Gastrocnemius medialis (tissue), 4 donors: ENCODE results near the gene SYDE2. TPM values are rescaled to one million over a fixed set of nuclear protein-coding genes. Genes with fewer than 3 reads are reported as not detected.
A peak's percentile ranks its signal among the peaks of the same experiment; 100 is the strongest.
"Not testable (repeated sequence)": the region's sequence is repeated elsewhere in the genome, so short reads cannot be mapped to it uniquely, and the experiment has no call there.

Experiments used
- ATAC-seq, 2 donors: fragments of 150-250 bp; one replicate each; pipeline ENCODE4 v1.9.1; 2016
- DNase-seq, 2 donors: peaks; one replicate each; pipeline ENCODE4 v3.0.0-alpha.2; 2019
- H3K27ac ChIP-seq, 4 donors: fragments of 200-600 bp; sonication (generic); 1 replicate in 1 of 4; 2 replicates in 3 of 4; pipeline ENCODE4 v1.5.1; 2016 to 2018; ENCODE audit warnings: mild to moderate bottlenecking in 2 of 4, moderate library complexity in 1 of 4
- H3K27me3 ChIP-seq, 3 donors: fragments of 200-600 bp; sonication (generic) in 2 of 3; 1 replicate in 1 of 3; 2 replicates in 2 of 3; pipeline versions ENCODE4 v1.5.1 to v1.6.0; 2016 to 2019; ENCODE audit warnings: mild to moderate bottlenecking in 1 of 3, moderate library complexity in 1 of 3
- H3K36me3 ChIP-seq, 2 donors: fragments of 200-600 bp; sonication (generic) in 1 of 2; one replicate each; pipeline ENCODE4 v1.5.1; 2017 to 2018
- H3K4me1 ChIP-seq, 2 donors: fragments of 200-600 bp; sonication (generic) in 1 of 2; one replicate each; pipeline ENCODE4 v1.5.1; 2016 to 2017; ENCODE audit warnings: mild to moderate bottlenecking in 2 of 2
- H3K4me3 ChIP-seq, 4 donors: fragments of 200-600 bp; sonication (generic) in 3 of 4; 1 replicate in 1 of 4; 2 replicates in 3 of 4; pipeline ENCODE4 v1.5.1; 2016 to 2019; ENCODE audit warnings: mild to moderate bottlenecking in 2 of 4
- H3K9me3 ChIP-seq, 3 donors: fragments of 200-600 bp; sonication (generic) in 2 of 3; 1 replicate in 1 of 3; 2 replicates in 2 of 3; pipeline ENCODE4 v1.5.1; 2016 to 2019
- CTCF ChIP-seq, 5 experiments: fragments of 450-650 bp in 3 of 5; fragments of 200-600 bp in 2 of 5; sonication (generic) in 2 of 5; IDR thresholded peaks in 4 of 5; conservative IDR thresholded peaks in 1 of 5; 1 replicate in 4 of 5; 2 replicates in 1 of 5; pipeline ENCODE4 v1.5.1; 2016 to 2019; ENCODE audit warnings: antibody characterized with exemption in 5 of 5, mild to moderate bottlenecking in 3 of 5, moderate library complexity in 3 of 5
- POLR2A ChIP-seq, 2 donors: fragments of 450-650 bp; IDR thresholded peaks; one replicate each; pipeline ENCODE4 v1.6.1; 2017; ENCODE audit warnings: antibody characterized with exemption in 2 of 2, mild to moderate bottlenecking in 2 of 2, moderate library complexity in 2 of 2
- in situ Hi-C, 4 donors: fragments of 200-750 bp; cut with MboI; loops; one replicate each; pipeline versions ENCODE4 v1.15.0 to v1.8.0; 2017; ENCODE audit warnings: low sequenced_read_pairs in 4 of 4
- intact Hi-C: fragments of 100-400 bp; cut with DNase I; formaldehyde crosslinking; loops from one replicate; pipeline ENCODE4 v1.15.1; 2023; ENCODE audit warnings: low total_unique reads
- total RNA-seq, 4 donors: library from RNA; depleted of rRNA; stranded (reverse); fragments of >200 nt; gene quantifications; one replicate each; pipeline versions ENCODE4 v1.1.0 to v1.2.3, GENCODE V29; 2016

Gene SYDE2
- total RNA-seq: 1 to 10 TPM; 3.8 to 7.2 (median 4.9) TPM

- TF ChIP-seq POLR2A (IDR thresholded peaks at IDR 0.05): peak; percentile 41 to 60
- no peak for TF ChIP-seq CTCF (IDR thresholded peaks at IDR 0.05 in 4 of 5, conservative IDR thresholded peaks at IDR 0.05 in 1 of 5)
- Histone ChIP-seq H3K4me1 (peaks cover 11 to 17% of the 10 kb centered on the region in 2 donors), H3K4me3 (peak within 1 kb of the TSS; percentile 76 to 96 (median 78)), H3K27ac (peak within 1 kb of the TSS; percentile 86 to 95 (median 94)), H3K36me3 (no peaks in the 10 kb centered on the region), H3K27me3 (no peaks in the 10 kb centered on the region), H3K9me3 (no peaks in the 10 kb centered on the region)
- peak; percentile 38 to 60 for DNase-seq
- in situ Hi-C loops: no loop called here
- intact Hi-C loops: loop anchor here (2.0 to 5.0 kb wide), 4 partner anchors 28 to 380 kb away; partner anchors contain the start of genes BCL10, C1orf52 and CCN1
- peak; percentile 77 to 79 for ATAC-seq
These were observed at the start of gene SYDE2 for GRCh38 chr1:85200463-85201339. Gene SYDE2, minus strand, starts transcription at chr1:85201016. Its CDS starts 20 bp downstream, at chr1:85200996.

- in situ Hi-C loops, intact Hi-C loops, DNase-seq, ATAC-seq, H3K9me3 ChIP-seq, H3K27ac ChIP-seq, H3K4me1 ChIP-seq, H3K27me3 ChIP-seq, H3K4me3 ChIP-seq: not testable (repeated sequence)
- peaks cover 0 to 11% of the 10 kb centered on the region in 2 donors for H3K36me3 ChIP-seq
These were observed 48.2 kb upstream of the SYDE2 start for GRCh38 chr1:85249042-85249441.

GRCh38 chr1:85245891-85246290 is 45.1 kb upstream of the SYDE2 start:
- Histone ChIP-seq H3K27ac (no peak overlapping the region), H3K9me3 (no peaks in the 10 kb centered on the region), H3K4me1 (peaks cover 9 to 12% of the 10 kb centered on the region in 2 donors), H3K27me3 (no peaks in the 10 kb centered on the region), H3K36me3 (no peaks in the 10 kb centered on the region), H3K4me3 (no peak overlapping the region)
- DNase-seq: no peak
- in situ Hi-C loops (no loop called here), intact Hi-C loops (no loop called here)
- no peak for ATAC-seq
- TF ChIP-seq CTCF (IDR thresholded peaks at IDR 0.05 in 4 of 5, conservative IDR thresholded peaks at IDR 0.05 in 1 of 5): no peak
- TF ChIP-seq POLR2A (IDR thresholded peaks at IDR 0.05): no peak

GRCh38 chr1:85245456-85245855 is 44.6 kb upstream of the SYDE2 start:
- intact Hi-C loops (no loop called here), in situ Hi-C loops (no loop called here)
- TF ChIP-seq POLR2A (IDR thresholded peaks at IDR 0.05) (no peak), CTCF (IDR thresholded peaks at IDR 0.05 in 4 of 5, conservative IDR thresholded peaks at IDR 0.05 in 1 of 5) (no peak)
- Histone ChIP-seq H3K4me3 (no peak overlapping the region), H3K4me1 (peaks cover 9 to 12% of the 10 kb centered on the region in 2 donors), H3K27me3 (no peaks in the 10 kb centered on the region), H3K36me3 (no peaks in the 10 kb centered on the region), H3K9me3 (no peaks in the 10 kb centered on the region), H3K27ac (no peak overlapping the region)
- DNase-seq (no peak), ATAC-seq (no peak)

GRCh38 chr1:85244271-85245061 is 43.6 kb upstream of the SYDE2 start:
- DNase-seq (no peak), ATAC-seq (no peak)
- H3K36me3 ChIP-seq: no peaks in the 10 kb centered on the region
- H3K4me3 ChIP-seq: no peak overlapping the region
- peak overlapping the region in 2 of 4 donors; percentile 15 to 42 for H3K27ac ChIP-seq
- in situ Hi-C loops: no loop called here
- intact Hi-C loops: no loop called here
- H3K4me1 ChIP-seq: peaks cover 12% of the 10 kb centered on the region in 2 donors
- TF ChIP-seq CTCF (IDR thresholded peaks at IDR 0.05 in 4 of 5, conservative IDR thresholded peaks at IDR 0.05 in 1 of 5) (no peak), POLR2A (IDR thresholded peaks at IDR 0.05) (no peak)
- H3K27me3 ChIP-seq: no peaks in the 10 kb centered on the region
- H3K9me3 ChIP-seq: no peaks in the 10 kb centered on the region
